ENCODE data around the gene LTK.

GRCh38 chr15:41503669-41504010 is 10.0 kb downstream of the LTK start:
- no peak for TF ChIP-seq CTCF (optimal IDR thresholded peaks at IDR 0.05 in 1 of 3, IDR thresholded peaks at IDR 0.05 in 1 of 3, conservative IDR thresholded peaks at IDR 0.05 in 1 of 3; ENCODE audit: extremely low read depth in 1 of 3, insufficient read depth in 2 of 3, low read length in 3 of 3)
- TF ChIP-seq EZH2 (IDR thresholded peaks at IDR 0.05; ENCODE audit: low read length): no peak
